GM12891 (cell line): ENCODE data around the gene ITPKA.

ENCODE experiments used
- POLR2A ChIP-seq: IDR thresholded peaks from 2 replicates; pipeline ENCODE4 v1.6.1; 2011; ENCODE audit warnings: low read depth, low read length, control low read depth
- POLR2AphosphoS5 ChIP-seq: IDR thresholded peaks from 2 replicates; pipeline ENCODE4 v1.6.1; 2011; ENCODE audit warnings: low read depth, low read length, control low read depth
- TAF1 ChIP-seq: IDR thresholded peaks from 2 replicates; pipeline ENCODE4 v1.6.1; 2011; ENCODE audit warnings: low read depth, low read length, control low read depth

DNA sequence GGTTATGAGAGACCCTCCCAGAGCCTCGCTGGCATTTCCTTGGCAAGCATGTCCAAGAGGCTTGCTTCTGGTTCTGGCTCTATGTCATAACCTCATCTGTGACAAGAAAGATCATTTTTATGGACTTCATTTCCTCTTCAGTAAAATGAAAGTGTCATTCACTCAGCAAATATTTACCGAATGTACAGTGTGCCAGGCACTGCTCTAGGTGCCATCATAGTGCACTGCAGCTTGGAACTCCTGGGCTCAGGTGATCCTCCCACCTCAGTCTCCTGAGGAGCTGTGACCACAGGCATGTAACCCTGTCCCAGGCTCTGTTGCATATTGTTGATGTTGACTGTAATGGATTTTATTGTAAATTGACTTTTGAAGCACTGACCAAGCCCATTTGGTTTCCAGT lies 18.7 kb upstream of the ITPKA start:
- TF ChIP-seq POLR2AphosphoS5: no peak
- no peak for TF ChIP-seq TAF1
- TF ChIP-seq POLR2A: no peak
